NCI-H2081 treated with DMSO at 0.1 percent for 48 hours (cell line): ENCODE results near the gene NFKB2.

ENCODE experiments used
- DNase-seq: peaks from one replicate; lab custom pipeline; 2025; lab: John Stamatoyannopoulos, UW

The NFKB2 gene

GRCh38 chr10:102422545-102423129 is 27.1 kb downstream of the NFKB2 start:
- no peak for DNase-seq

GRCh38 chr10:102423372-102423968 is 28.0 kb downstream of the NFKB2 start:
- DNase-seq: no peak

- no peak for DNase-seq
Measured at GRCh38 chr10:102424145-102424544, 28.6 kb downstream of the NFKB2 start.

GRCh38 chr10:102424916-102425315 is 29.4 kb downstream of the NFKB2 start:
- DNase-seq: no peak

GRCh38 chr10:102425444-102425843 is 29.9 kb downstream of the NFKB2 start:
- DNase-seq: no peak

- no peak for DNase-seq
Measured at GRCh38 chr10:102426803-102427287, 31.3 kb downstream of the NFKB2 start.

GRCh38 chr10:102429468-102429867 is 34.0 kb downstream of the NFKB2 start:
- no peak for DNase-seq

- DNase-seq: no peak
Measured at GRCh38 chr10:102431452-102432124, 36.1 kb downstream of the NFKB2 start.

- peak; percentile 57 for DNase-seq
Measured at GRCh38 chr10:102432162-102432950, 36.9 kb downstream of the NFKB2 start, which contains the start of gene CUEDC2. TSS of gene CUEDC2 (minus strand) at chr10:102432574. CDS start at chr10:102425188, 7,386 bp downstream.

- no peak for DNase-seq
Measured at GRCh38 chr10:102433619-102434046, 38.1 kb downstream of the NFKB2 start.

GRCh38 chr10:102434394-102435132 is 39.1 kb downstream of the NFKB2 start:
- DNase-seq: no peak

GRCh38 chr10:102435133-102435497 is 39.6 kb downstream of the NFKB2 start:
- DNase-seq: no peak

GRCh38 chr10:102435529-102436233 is 40.2 kb downstream of the NFKB2 start:
- DNase-seq: no peak

- no peak for DNase-seq
Measured at GRCh38 chr10:102436312-102436711, 40.8 kb downstream of the NFKB2 start.

GRCh38 chr10:102437515-102437914 is 42.0 kb downstream of the NFKB2 start:
- DNase-seq: no peak

- no peak for DNase-seq
Measured at GRCh38 chr10:102438374-102438773, 42.9 kb downstream of the NFKB2 start.

- no peak for DNase-seq
Measured at GRCh38 chr10:102444851-102445250, 49.3 kb downstream of the NFKB2 start.

- DNase-seq: peak; percentile 1
Measured at GRCh38 chr10:102449321-102450123, 54.0 kb downstream of the NFKB2 start.

- DNase-seq: no peak
Measured at GRCh38 chr10:102450124-102450373, 54.5 kb downstream of the NFKB2 start.

GRCh38 chr10:102450374-102451104 is 55.0 kb downstream of the NFKB2 start:
- DNase-seq: peak; percentile 56
